Endothelial cell of umbilical vein (primary cell): ENCODE measurements around the gene CHSY3.

Experiments used
- CTCF ChIP-seq, 2 donors: IDR thresholded peaks; 1 replicate in 1 of 2; 2 replicates in 1 of 2; pipeline ENCODE4 v1.5.1; 2011; ENCODE audit warnings: low read length in 2 of 2, mild to moderate bottlenecking in 2 of 2, moderate library complexity in 2 of 2, control low read depth in 1 of 2, inconsistent platforms in 1 of 2, low read depth in 1 of 2; ENCODE audit not compliant: insufficient read depth in 1 of 2; ENCODE audit errors: extremely low read depth in 1 of 2
- EZH2 ChIP-seq: IDR thresholded peaks from 2 replicates; pipeline ENCODE4 v1.6.1; 2012; ENCODE audit warnings: borderline replicate concordance, low read depth, mild to moderate bottlenecking, moderate library complexity, low read length, inconsistent platforms; ENCODE audit not compliant: severe bottlenecking
- MYC ChIP-seq: IDR thresholded peaks from one replicate; pipeline ENCODE4 v1.6.1; 2011; ENCODE audit warnings: mild to moderate bottlenecking, low read depth, low read length
- POLR2A ChIP-seq: IDR thresholded peaks from 2 replicates; pipeline ENCODE4 v1.6.1; 2012; ENCODE audit warnings: low read depth, mild to moderate bottlenecking, control low read depth, low read length
- POLR2AphosphoS5 ChIP-seq: IDR thresholded peaks from 2 replicates; pipeline ENCODE4 v1.6.1; 2012; ENCODE audit warnings: low read depth, mild to moderate bottlenecking, control low read depth, low read length, moderate library complexity; ENCODE audit not compliant: insufficient read depth

DNA sequence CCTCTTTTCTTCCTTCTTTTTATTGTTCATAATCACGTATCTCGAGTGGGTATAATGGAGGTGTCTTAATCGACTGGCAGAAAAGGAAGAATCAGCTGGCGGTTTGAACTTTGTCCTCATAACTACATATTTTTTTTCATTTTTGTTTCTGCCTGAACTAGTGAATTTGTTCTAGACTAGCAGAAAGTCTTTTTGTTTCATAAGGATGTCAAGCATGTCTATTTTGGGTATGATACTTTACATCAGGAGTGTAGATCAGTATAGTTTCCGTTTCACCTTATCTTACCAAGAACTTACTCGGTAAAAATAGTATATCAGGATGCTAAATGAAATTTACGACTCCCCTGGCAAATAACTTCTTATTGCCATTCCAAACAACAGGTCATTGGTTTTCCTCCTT, 278.9 kb downstream of the CHSY3 start:
- TF ChIP-seq CTCF (IDR thresholded peaks at IDR 0.05; ENCODE audit: extremely low read depth in 1 of 2, insufficient read depth in 1 of 2, low read depth in 1 of 2, low read length in 2 of 2) (no peak), POLR2A (no peak), EZH2 (no peak), MYC (no peak), POLR2AphosphoS5 (no peak)
